K562 (cell line): Measurements from ENCODE around the gene METTL8. TPM values are rescaled to one million over a fixed set of nuclear protein-coding genes. Genes with fewer than 3 reads are reported as not detected.

ENCODE experiments used
- ATAC-seq: fragments of 200-7000 bp; cut with Tn5 transposase; 3 replicates; pipeline ENCODE4 v1.9.1; 2020; ENCODE audit warnings: moderate library complexity
- BruUV-seq: library from RNA; stranded (reverse); fragments of 400-500 nt; replicated peaks from 2 replicates; lab custom pipeline; 2021; lab: Mats Ljungman, UMichigan
- CTCF ChIA-PET: fragments of 300-600 bp; formaldehyde crosslinking; extraction: SDS; loops from one replicate; lab custom pipeline; 2021; ENCODE audit warnings: low intra/inter-chr PET ratio; lab: Yijun Ruan, JAX
- POLR2A ChIA-PET: fragments of 300-600, 350-650 bp; sonication (Branson Sonifier 250); formaldehyde crosslinking; extraction: SDS; loops from one replicate; lab custom pipeline; 2021; ENCODE audit warnings: antibody characterized with exemption, inconsistent platforms; lab: Yijun Ruan, JAX
- DNase-seq, 4 experiments: peaks; one replicate each; pipeline versions ENCODE4 v3.0.0 to v3.0.0-alpha.2; 2011 to 2018; ENCODE audit warnings: low spot score in 3 of 4, mixed read lengths in 3 of 4; ENCODE audit errors: extremely low read depth in 1 of 4
- FAIRE-seq: peaks from 2 replicates; lab custom pipeline; 2011; peaks lifted over from hg19 to GRCh38; lab: Jason Lieb, UNC
- H2AFZ ChIP-seq: 2 replicates; pipeline ENCODE4 v1.6.0; 2011; ENCODE audit warnings: low read depth, low read length, control low read depth, inconsistent platforms
- H3K27ac ChIP-seq: fragments of 200-600 bp; 3 replicates; pipeline ENCODE4 v1.8.0; 2011; ENCODE audit warnings: low read depth, mild to moderate bottlenecking, control low read depth, inconsistent platforms, low read length, moderate library complexity, mixed read lengths; ENCODE audit errors: extremely low read depth
- H3K27me3 ChIP-seq, 2 experiments: fragments of 300-600 bp in 1 of 2; 2 replicates in 1 of 2; 3 replicates in 1 of 2; pipeline versions ENCODE4 v1.6.0 to v1.8.0; 2011; ENCODE audit warnings: inconsistent platforms in 2 of 2, low read length in 2 of 2, mild to moderate bottlenecking in 1 of 2, mixed read lengths in 1 of 2, moderate library complexity in 1 of 2; ENCODE audit not compliant: control insufficient read depth in 2 of 2, insufficient read depth in 2 of 2
- H3K36me3 ChIP-seq: fragments of 300-600 bp; 3 replicates; pipeline ENCODE4 v1.8.0; 2011; ENCODE audit warnings: mild to moderate bottlenecking, low read length, inconsistent platforms; ENCODE audit not compliant: control insufficient read depth, insufficient read depth
- H3K4me1 ChIP-seq, 2 experiments: fragments of 200-600 bp in 1 of 2; replicated peaks in 1 of 2; 2 replicates in 1 of 2; 3 replicates in 1 of 2; pipeline versions ENCODE4 v1.5.1 to v1.8.0; 2011; ENCODE audit warnings: inconsistent platforms in 2 of 2, low read length in 2 of 2, mild to moderate bottlenecking in 1 of 2, mixed read lengths in 1 of 2, moderate library complexity in 1 of 2; ENCODE audit not compliant: control insufficient read depth in 2 of 2, insufficient read depth in 2 of 2
- H3K4me2 ChIP-seq: 2 replicates; pipeline ENCODE4 v1.6.1; 2011; ENCODE audit warnings: low read length, control low read depth, inconsistent platforms, mixed read lengths; ENCODE audit not compliant: insufficient read depth
- H3K4me3 ChIP-seq: fragments of 200-600 bp; sonication (generic), shearing (Covaris generic); 2 replicates; pipeline ENCODE4 v1.5.1; 2016; ENCODE audit warnings: control low read depth, inconsistent platforms
- H3K79me2 ChIP-seq: fragments of 200-600 bp; 3 replicates; pipeline ENCODE4 v1.8.0; 2011; ENCODE audit warnings: low read length, inconsistent platforms; ENCODE audit not compliant: control insufficient read depth, insufficient read depth
- H3K9ac ChIP-seq, 2 experiments: 2 replicates each; pipeline versions ENCODE4 v1.6.0 to v1.6.1; 2011; ENCODE audit warnings: low read depth in 2 of 2, low read length in 2 of 2, control low read depth in 1 of 2, inconsistent platforms in 1 of 2, mild to moderate bottlenecking in 1 of 2, mixed read lengths in 1 of 2; ENCODE audit not compliant: insufficient read depth in 1 of 2
- H3K9me1 ChIP-seq: one replicate; pipeline ENCODE4 v1.6.0; 2011; ENCODE audit warnings: inconsistent platforms, mild to moderate bottlenecking, low read length, moderate library complexity; ENCODE audit not compliant: control insufficient read depth, insufficient read depth
- H3K9me3 ChIP-seq: replicated peaks from 2 replicates; pipeline ENCODE4 v1.5.1; 2011; ENCODE audit warnings: low read depth, low read length, inconsistent platforms; ENCODE audit not compliant: control insufficient read depth, insufficient read depth
- H4K20me1 ChIP-seq: replicated peaks from 2 replicates; pipeline ENCODE4 v1.6.1; 2011; ENCODE audit warnings: low read length, inconsistent platforms, mixed read lengths; ENCODE audit not compliant: control insufficient read depth, insufficient read depth
- ARID3A ChIP-seq: IDR thresholded peaks from 2 replicates; pipeline ENCODE4 v1.6.1; 2012; ENCODE audit warnings: low read depth, low read length, improper control_type of control experiment, borderline replicate concordance
- FOXA3 ChIP-seq, 2 experiments: fragments of 450-650 bp in 1 of 2; sonication (generic) in 1 of 2; formaldehyde crosslinking; IDR thresholded peaks in 1 of 2; conservative IDR thresholded peaks in 1 of 2; 2 replicates each; pipeline versions ENCODE4 v1.4.0 to v1.8.0; 2020 to 2022; ENCODE audit warnings: mild to moderate bottlenecking in 2 of 2, missing genetic modification reagents in 1 of 2
- GTF2A2 ChIP-seq: IDR thresholded peaks from 2 replicates; pipeline ENCODE4 v1.6.1; 2016; ENCODE audit warnings: mild to moderate bottlenecking, missing genetic modification characterization, missing compliant biosample characterization
- GTF2F1 ChIP-seq: IDR thresholded peaks from 2 replicates; pipeline ENCODE4 v1.6.1; 2011; ENCODE audit warnings: low read depth, low read length, improper control_type of control experiment
- MAX ChIP-seq: sonication (generic); formaldehyde crosslinking; IDR thresholded peaks from 2 replicates; pipeline ENCODE4 v1.9.0; 2022; ENCODE audit warnings: mild to moderate bottlenecking, missing genetic modification reagents
- MYBL2 ChIP-seq, 2 experiments: fragments of 450-650 bp in 1 of 2; sonication (generic) in 1 of 2; formaldehyde crosslinking in 1 of 2; IDR thresholded peaks; 2 replicates each; pipeline versions ENCODE4 v1.6.1 to v1.8.1; 2017 to 2022; ENCODE audit warnings: borderline replicate concordance in 1 of 2, inconsistent platforms in 1 of 2, low read depth in 1 of 2, mild to moderate bottlenecking in 1 of 2, missing genetic modification reagents in 1 of 2, moderate library complexity in 1 of 2
- RBFOX2 ChIP-seq: fragments of 200-400 bp; formaldehyde crosslinking; IDR thresholded peaks from 2 replicates; pipeline ENCODE4 v1.6.1; 2017; ENCODE audit warnings: low read depth, mild to moderate bottlenecking, low read length, moderate library complexity
- SLC30A9 ChIP-seq: fragments of 250-450 bp; sonication (Bioruptor Pico); IDR thresholded peaks from 2 replicates; pipeline ENCODE4 v1.8.0; 2022; ENCODE audit warnings: mild to moderate bottlenecking, moderate library complexity
- USF1 ChIP-seq: sonication (generic); formaldehyde crosslinking; IDR thresholded peaks from 2 replicates; pipeline ENCODE4 v1.9.0; 2022; ENCODE audit warnings: mild to moderate bottlenecking, missing genetic modification reagents
- ZNF398 ChIP-seq: fragments of 250-450 bp; sonication (Bioruptor Pico); IDR thresholded peaks from 2 replicates; pipeline ENCODE4 v1.8.0; 2021; ENCODE audit warnings: moderate library complexity, mild to moderate bottlenecking, inconsistent platforms
- WGBS: fragments of 100-300 bp; shearing (Covaris generic); methylation state at CpG from one replicate; pipeline ENCODE4 v1.1.6; 2016; ENCODE audit warnings: low coverage, mixed read lengths; ENCODE audit not compliant: insufficient coverage; ENCODE audit errors: missing lambda C conversion rate; 5-methylcytosine and 5-hydroxymethylcytosine counted together
- in situ Hi-C: fragments of 300-500 bp; cut with MboI; formaldehyde crosslinking; loops from 4 replicates; pipeline ENCODE4 v1.15.0; 2018; ENCODE audit warnings: inconsistent platforms, mixed read lengths
- intact Hi-C: fragments of 100-400 bp; cut with micrococcal nuclease; formaldehyde crosslinking; loops from 2 replicates; pipeline ENCODE4 v1.14.2; 2022
- polyA plus RNA-seq, 8 experiments: library from polyadenylated mRNA; depleted of rRNA in 4 of 8; stranded (reverse) in 5 of 8; unstranded in 3 of 8; fragments of >200 nt; fragmentation: Nextera tagmentation in 2 of 8; fragmentation: Illumina TruSeq in 1 of 8; extraction: Ambion mirVana in 2 of 8; extraction: Trizol in 1 of 8; gene quantifications; 2 replicates each; pipeline versions ENCODE4 v1.2.1 to v1.2.3, GENCODE V29; 2011 to 2014; ENCODE audit warnings: inconsistent platforms in 1 of 8, missing spikeins in 1 of 8
- total RNA-seq, 7 experiments: library from RNA; depleted of rRNA in 6 of 7; stranded (reverse); fragments of >200 nt in 6 of 7; fragmentation: Illumina TruSeq in 2 of 7; extraction: Trizol in 2 of 7; gene quantifications; 2 replicates each; pipeline versions ENCODE4 v1.2.1 to v1.2.3, GENCODE V29; 2011 to 2021; ENCODE audit warnings: low replicate concordance in 1 of 7

Gene METTL8
- total and polyA plus RNA-seq, 9 of the 15 experiments (the other 6 are each of a cell fraction or from before 2014, with no cell fraction given): 12.9 to 52.6 (median 33.7) TPM

- no peak for DNase-seq
- 98% methylated on average over 9 of the region's 9 CpGs for WGBS
- no peak for FAIRE-seq
- CTCF ChIA-PET: no interaction called here
- H3K79me2 ChIP-seq: peaks cover 80% of the 10 kb centered on the region
- peaks cover 10% of the 10 kb centered on the region for H3K9me3 ChIP-seq
- intact Hi-C loops (loop anchor here (5.0 kb wide), 2 partner anchors 274 to 459 kb away; no protein-coding TSS in a partner anchor), in situ Hi-C loops (no loop called here)
- POLR2A ChIA-PET: interaction anchor here (0.7 to 1.6 kb wide), 6 partner anchors 9 to 554 kb away, joined by 3 to 5 read pairs (median 3); no protein-coding TSS in a partner anchor
- peaks cover 13 to 18% of the 10 kb centered on the region in 2 experiments for H3K4me1 ChIP-seq
- no peak for TF ChIP-seq ARID3A
- no peak for TF ChIP-seq ZNF398 (CRISPR knock-in tag)
- TF ChIP-seq GTF2A2 (tag): no peak
- peak; percentile 56; the same call in 1 of the 2 replicates for TF ChIP-seq MAX
- TF ChIP-seq USF1 (CRISPR knock-in tag): peak; percentile 7; the same call in 1 of the 2 replicates
- TF ChIP-seq RBFOX2: peak; percentile 43; the same call in 1 of the 2 replicates
- TF ChIP-seq MYBL2 (IDR thresholded peaks at IDR 0.05; ENCODE audit: low read depth): no peak
- no peak for TF ChIP-seq MYBL2 (CRISPR knock-in tag; IDR thresholded peaks at IDR 0.05; ENCODE audit: borderline replicate concordance)
- TF ChIP-seq FOXA3 (CRISPR knock-in tag; conservative IDR thresholded peaks at IDR 0.05 in 1 of 2, IDR thresholded peaks at IDR 0.05 in 1 of 2): 0 out of 4 replicates have a peak, but pooled peaks of 1 of the 2 experiments have one; percentile 20
- TF ChIP-seq SLC30A9 (CRISPR knock-in tag): no peak
- TF ChIP-seq GTF2F1: no peak
- peak overlapping the region; percentile 96 for H3K4me2 ChIP-seq
- no peak overlapping the region; the same call in 2 of the 3 replicates for H3K27ac ChIP-seq
- no peak for ATAC-seq
- H3K4me3 ChIP-seq: peak overlapping the region; percentile 86; the same call in 1 of the 2 replicates
- no peak overlapping the region for H2AFZ ChIP-seq
- no TSS peak for BruUV-seq
- H3K36me3 ChIP-seq: peaks cover 25% of the 10 kb centered on the region
- H3K27me3 ChIP-seq: no peaks in the 10 kb centered on the region
- no peaks in the 10 kb centered on the region for H4K20me1 ChIP-seq
- no peaks in the 10 kb centered on the region for H3K9me1 ChIP-seq
- H3K9ac ChIP-seq: peak overlapping the region; percentile 84 to 95; a peak in 2 of 4 replicates
These were observed 2.1 kb downstream of the METTL8 start for GRCh38 chr2:171431677-171432167.
